NCI-H82 (cell line): ENCODE measurements around the gene MAPKAP1.

Experiments used
- DNase-seq: peaks from one replicate; lab custom pipeline; 2025; lab: John Stamatoyannopoulos, UW

Gene MAPKAP1

DNA sequence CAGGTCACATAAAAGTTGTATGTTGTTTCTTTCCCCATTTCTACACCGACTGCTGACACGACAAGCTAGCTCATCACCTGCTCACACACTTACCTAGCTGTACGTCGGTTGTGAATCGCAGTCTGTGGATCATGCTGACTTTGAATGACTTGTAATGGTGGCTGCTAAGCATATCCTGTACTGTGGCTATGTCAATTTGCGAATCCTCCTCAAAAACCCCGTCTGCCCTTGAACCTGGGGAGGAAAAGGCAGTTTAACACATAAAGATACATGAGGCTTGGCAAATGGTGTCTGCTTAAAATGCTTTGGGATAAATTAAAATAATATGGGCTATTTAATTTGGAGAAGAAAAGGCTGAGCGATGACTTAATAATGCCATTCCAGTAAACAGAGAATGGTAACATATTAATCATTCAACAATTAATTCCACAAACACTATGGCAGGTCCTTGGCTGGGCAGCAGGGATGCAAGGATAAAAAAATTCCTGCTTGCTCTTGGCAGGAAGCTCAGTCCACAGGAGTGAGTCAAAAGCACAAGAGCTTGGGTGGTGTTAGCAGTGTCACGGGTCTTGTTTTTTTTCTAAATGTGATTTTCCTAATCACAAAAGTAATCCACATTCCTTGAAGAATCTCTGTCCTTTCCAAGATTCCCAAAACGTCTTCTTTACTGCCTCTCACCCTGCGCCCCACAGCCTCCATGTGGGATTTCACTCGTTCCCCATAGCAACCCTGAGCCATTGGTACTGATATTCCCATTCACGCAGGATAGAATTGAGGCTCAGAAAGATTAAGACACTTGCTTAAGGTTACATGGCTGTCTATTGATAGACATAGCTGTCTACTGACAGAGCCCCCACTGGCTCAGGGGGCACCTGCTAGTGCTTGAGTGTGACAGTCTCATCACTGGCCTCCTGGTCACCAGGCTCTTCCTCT lies 222.4 kb downstream of the MAPKAP1 start:
- no peak for DNase-seq

DNA sequence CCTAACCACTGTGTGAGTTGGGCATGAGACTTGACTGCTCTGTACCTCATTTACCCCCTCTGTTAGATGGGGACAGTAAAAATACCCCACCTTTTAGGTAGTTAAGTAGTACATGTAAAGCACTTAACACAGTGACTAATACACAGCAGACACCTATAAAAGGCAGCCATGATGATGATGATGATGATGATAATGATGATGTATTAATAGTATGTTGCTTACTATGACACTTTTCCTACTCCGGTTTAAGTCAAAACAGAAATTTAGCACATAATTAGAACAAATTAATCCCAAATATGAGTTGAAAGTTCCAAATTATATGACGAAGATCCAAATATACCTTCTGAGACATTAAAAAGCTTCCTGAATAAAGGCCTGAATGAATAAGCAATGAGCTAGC lies 223.3 kb downstream of the MAPKAP1 start:
- DNase-seq, result no peak

DNA sequence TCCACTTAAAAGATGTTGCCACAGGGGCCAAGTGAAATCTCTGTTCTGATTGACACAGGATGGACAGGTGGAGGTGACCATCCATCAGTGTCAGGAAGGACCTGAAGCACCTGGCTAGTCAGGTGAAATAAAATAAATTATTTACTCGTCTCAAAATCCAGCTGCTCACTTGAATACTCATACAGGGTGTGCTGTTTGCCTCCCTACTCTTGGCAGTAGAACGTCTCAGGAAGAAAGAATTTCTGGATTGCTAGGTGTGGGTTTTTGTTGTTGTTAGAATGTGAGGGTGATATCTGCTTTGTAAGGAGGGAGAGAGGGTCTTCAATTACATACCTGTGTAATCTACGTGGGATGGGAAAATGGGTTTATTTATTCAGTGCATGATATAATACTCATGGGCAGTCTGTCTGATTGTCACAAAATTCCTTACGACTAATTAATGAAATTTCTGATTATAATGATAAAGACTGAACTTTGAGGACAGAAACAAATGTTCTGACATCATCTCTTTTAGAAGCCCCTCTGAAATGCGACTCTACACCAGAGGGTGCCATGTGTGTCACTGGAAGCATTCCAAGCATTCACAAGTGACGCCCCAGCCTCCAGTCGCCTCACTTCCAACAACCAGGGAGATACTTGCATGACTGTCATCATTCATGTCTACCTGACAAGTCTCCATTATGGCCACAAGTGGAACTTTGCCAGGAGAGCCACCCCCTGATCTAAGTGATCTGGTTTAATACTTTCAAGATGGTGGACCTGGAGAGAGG lies 227.0 kb downstream of the MAPKAP1 start:
- no peak for DNase-seq

DNA sequence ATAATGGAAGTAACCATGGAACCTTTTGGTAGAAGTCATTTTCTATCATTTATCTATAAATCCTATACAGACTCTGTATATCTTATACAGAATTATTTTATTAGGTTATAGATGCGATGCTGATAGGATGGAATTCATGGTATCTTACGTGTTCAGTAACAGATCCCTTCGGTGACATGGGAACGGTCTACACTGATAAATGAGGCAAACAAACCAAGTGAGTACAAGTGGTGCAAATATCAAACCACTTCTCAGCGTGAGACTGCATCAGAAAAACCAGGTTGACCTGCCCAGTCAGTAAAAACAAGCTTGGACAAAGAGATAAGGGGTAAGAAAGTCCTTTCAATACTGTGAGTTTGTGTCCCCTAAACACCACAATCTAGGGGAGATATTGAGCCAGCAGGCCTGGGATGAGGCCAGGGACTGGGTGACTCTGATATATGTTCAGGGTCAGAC lies 229.9 kb downstream of the MAPKAP1 start:
- DNase-seq, result no peak

DNA sequence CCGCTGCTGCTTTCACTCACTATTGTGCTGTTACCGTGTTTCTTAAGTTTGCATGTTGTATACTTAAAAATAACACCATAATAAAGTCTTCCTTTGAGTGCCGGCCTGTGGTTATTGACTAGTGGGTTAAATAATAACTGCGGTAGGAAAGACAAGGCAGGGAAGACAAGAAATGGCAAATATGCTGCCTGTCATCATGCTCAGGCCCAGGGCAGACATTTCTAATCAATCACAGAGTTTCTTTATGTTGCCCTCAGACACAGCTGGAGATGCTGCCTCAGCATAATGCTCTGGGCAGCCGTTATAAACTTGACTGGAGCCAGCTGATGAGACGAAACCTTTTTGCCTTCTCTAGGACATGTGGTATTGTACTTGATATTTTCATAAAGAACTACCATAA lies 230.4 kb downstream of the MAPKAP1 start:
- DNase-seq, result no peak

DNA sequence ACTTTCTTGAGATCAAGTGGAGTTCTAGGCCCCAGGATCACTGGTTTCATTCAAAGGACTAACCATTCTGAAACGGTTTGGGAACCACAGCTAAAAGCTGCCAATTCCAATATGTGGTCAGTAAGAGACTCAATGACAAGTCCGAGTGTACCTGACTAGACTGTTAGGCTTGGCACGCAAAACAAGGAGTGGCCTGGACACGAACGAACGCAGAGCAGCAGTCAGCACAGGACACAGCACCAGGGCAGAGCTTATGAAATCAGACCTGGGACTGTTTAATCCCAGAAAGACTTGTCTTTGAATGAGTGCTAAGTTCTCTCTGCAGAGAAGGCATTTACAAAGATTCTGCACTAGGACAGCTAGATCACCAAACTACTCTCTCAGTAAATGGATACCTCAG lies 231.6 kb downstream of the MAPKAP1 start:
- DNase-seq, result no peak

DNA sequence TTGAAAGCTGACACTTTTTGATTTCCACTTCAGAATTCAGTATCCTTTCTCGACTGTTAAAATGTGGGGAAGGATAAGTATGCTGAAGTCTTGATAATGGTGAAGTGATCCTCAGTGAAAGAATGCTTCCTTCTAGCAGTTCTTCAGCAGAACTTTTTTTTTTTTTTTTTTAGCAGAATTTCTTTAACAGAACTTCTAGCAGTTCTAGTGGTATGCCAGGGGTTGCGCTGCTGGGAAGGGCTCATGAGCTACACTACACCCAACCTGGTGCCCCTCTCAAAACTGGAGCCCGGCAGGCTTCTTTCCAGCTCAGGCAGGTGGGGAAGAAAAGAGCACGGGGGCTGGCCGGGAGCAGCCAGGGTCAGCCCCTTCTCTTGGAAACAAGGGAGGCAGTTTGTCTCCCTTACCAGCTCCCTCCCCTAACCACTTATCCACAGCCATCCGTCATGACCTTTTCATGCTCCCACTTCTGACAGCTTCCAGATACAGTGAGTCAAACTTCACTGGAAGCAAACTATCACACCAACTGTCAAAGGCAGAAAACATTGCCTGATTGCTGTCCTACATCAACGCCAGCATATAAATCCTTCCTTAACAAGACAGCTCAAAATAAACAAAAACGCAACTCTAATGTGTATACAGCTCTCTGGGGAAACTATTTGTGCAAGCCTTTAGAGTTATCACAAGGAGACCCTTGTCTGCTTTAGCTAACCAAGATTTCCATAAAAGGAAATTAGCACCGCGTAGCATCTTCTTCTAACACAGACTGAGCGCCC lies 233.9 kb downstream of the MAPKAP1 start:
- no peak for DNase-seq

DNA sequence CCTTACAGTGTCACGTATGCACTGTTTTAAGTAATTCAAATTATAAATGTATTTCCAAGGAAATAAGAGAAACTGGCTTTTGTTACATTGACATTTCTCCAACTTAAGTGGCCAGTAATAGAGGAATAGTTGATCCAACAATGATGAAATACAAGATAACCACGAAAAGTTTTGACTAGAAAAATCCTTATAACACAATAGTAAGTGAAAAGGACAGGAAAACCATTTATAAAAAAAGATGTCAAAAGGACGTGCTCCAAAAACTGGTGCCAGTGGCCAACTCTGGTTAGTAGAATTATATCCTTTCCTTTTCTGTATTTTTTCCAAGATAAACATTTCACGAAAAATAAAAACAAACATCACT lies 234.5 kb downstream of the MAPKAP1 start:
- DNase-seq, result no peak

DNA sequence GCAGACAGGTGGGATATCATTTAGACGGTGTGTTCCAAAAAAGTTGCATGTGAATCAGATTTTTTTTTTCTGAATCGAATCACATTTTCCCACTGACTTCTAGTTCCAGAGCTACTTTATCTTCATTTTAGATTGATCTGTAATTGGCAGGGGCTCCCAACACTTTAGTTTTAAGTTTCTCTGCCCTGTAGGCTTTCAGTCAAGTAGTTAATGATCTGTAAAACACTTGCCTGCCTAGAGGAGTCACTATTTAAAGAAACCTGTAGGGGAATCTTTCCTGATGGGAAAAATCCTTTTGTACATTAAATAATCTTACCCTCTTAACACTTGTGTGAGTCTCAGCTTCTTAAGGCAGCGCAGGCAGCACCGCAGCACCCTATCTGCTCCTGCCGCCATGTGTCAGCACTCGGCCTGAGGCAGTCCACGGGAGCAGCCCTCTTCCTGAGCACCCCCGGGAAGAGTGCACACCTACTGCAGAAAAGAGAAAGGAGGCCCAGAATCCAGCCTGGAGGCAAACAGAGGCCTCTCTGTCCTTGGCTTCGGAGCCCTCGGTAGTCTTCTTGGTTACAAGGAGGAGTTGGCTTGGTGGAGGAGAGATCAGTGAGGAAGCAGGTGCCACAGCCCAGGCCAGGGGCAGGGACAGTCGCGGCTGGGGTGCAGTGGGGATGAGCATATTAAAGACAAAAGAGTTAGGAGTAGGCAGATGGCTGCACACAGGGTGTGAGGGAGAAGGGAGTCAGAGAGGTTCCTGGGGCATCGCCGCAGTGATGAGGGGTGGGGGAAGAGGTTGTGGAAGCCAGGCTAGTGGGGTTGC lies 236.0 kb downstream of the MAPKAP1 start:
- DNase-seq, result no peak

DNA sequence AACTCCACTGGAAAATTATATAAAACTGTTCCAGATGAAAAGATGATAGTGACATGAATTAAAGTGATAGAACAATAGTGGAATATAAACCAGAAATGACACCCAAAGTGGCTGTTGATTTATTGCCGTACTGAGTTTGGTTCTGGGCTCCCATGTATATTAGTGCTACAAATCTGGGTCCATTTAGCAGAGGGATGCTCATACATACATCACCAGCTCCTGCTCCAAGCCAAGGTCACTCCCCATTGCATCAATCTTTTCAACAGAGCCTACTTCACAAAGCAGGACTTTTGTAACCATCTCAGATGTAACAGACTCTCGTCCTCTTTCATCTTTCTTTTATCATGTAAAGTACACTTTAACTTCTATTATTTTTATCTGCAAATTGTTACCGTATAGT lies 236.8 kb downstream of the MAPKAP1 start:
- DNase-seq, result no peak

DNA sequence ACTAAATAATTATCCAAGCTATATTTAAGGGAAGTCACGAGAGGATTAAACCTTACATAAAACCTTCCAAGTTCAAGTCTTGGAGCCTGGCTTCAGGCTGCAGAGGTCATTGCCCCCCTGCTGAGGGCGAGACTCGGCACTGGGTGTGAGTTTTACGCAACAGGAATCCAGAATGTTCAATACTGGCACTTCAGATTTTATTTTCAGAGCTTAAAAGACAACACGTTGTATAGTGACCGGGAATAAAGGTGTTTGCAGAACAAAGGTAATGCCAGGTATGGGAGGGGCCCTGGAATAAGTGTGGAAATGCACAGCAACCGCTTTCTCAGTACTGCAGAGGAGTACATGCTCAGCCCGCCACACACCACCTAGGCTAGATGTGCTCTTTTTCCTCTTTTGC lies 238.4 kb downstream of the MAPKAP1 start:
- no peak for DNase-seq

DNA sequence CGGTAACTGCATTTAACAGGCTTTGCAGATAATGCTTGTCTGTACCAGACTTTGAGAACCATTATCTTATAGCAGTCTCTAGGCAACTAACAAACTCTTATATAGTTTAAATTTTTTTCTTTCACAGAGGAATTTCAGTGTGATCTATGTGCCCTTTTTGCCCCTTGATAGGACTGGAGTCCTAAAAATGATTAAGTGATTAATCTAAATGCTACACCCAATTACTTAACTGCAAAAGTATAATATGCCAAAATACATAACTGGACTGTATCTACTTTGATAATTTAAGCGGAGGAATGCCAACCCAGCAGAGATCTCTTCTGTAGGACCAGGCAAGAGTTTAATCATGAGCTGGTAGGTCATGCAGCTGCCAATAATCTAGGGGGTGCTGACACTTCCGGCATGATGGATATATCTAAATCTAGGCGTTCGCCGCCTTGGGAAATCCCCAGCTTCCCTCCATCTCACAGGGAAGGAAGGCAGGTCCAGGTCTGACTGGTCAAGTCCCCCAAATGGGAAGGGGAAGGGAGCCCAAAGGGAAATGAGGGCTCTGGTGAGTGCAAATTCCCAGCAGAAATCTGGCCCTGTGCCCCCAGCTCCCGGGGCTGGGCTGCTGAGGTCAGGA lies 239.8 kb downstream of the MAPKAP1 start:
- no peak for DNase-seq

DNA sequence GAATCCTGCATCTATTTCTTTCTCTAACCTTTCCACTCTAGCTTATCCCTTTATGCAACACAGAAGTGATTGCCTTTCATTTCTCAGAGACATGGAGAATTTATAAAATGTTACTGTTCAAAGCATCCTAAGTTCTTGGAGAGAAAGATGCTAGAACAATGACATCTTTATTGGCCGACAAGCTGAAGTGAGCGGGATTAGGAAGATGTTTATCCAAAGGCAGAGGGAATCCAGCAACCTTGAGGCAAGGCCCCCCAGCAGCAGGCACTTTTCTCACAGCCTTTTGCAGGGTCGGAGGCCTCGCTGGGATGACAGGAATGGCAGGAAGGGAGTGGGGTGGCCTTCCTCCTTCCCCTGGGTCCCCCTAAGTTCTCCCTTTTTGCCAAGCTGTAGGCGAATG lies 240.6 kb downstream of the MAPKAP1 start:
- DNase-seq, result no peak

DNA sequence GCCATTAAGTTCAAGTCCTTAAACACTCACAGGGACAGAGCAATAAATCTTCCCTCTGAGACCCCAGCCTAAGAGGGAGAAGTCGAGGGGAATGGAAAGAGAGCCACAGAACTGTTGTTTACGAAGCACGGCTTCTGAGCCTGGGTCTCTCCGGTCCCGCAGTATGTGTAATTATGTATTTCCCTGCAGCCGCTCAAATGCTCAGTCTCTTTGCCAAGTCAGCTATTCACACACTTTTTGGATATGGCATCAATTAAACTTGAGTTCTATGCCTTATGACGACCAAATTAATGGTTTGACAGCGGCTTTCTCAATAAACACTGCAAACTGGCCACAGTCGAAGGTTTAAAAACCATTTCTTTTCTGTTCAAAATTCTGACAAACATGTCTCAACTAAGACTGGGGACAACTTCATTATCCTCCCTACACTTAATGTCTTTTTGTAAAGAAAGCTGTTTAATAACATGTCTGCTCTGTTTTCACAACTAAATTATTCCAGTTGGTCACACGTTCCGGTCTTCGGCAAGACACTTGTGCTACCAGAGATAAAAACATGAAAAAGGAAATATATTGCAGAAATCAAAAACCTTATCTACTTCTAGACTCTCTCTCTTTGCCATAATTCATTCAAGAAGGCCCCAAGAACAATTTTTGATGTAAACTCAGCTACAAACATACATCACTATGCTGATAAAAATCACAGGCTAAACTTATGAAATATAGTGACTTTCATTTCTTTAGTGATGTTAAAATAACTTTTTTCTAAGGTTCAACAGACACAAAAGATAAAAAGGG lies 242.2 kb downstream of the MAPKAP1 start:
- DNase-seq, result no peak

DNA sequence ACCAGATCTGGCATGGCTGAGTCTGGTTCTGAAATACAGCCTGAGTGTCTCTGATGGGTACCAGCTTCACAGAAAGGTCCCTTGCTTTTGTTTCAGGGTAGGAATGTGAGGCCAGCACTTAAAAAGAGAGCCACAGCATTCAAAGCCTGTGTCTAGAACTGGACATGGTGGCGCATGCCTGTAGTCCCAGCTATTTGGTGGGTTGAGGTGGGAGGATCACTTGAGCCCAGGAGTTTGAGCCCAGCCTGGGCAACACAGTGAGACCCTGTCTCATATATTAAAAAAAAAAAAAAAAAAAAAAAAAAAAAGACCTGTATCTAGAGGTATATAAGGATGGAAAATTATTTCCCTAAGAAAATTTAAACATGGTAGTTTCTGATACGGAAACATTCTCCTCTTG lies 243.1 kb downstream of the MAPKAP1 start:
- DNase-seq, result no peak

DNA sequence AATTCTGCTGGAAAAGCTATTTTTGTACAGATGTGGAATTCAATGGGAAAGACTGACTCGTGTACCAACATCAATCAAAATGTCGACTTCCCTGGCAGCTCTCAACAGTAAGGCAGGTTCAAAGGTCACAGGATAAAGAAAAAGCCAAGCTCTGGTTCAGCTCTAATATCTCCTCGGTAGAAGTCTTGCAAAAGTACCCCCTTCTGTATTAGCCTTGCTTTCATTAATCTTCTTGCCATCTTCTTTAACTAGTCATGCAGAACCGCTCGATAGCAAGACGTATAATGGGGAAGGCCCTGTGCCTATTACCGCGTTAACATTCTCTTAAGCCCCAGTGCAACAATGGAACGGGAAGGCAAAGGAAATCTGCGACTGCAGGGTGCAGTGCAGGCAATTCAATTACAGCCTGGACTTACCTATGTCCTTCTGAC lies 244.1 kb downstream of the MAPKAP1 start:
- peak; percentile 87 for DNase-seq

DNA sequence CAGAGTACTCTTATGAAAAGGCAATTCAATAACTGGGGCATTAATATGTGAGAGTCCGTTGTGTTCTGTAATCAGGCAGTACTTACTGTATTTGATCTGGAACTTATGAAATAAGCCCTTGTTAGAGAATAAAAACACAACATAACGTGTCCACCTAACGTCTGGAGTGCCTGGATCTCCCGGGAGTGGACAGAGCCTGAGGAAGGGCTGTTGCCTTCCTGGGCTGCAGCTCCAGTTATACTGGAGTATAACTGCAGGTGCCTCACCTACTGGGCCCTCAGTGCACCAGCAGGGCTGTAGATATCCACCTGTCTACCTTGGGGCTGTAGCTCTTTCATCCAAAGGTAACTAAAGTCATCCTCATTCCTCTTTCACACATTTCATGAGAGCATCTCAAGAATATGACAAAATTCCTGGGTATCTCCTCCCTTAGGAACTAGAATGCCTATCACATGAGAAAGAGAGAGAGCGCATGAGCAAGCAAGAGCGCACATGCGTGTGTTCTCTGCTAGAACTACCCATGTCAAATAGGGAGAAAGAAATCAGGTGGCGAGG lies 245.3 kb downstream of the MAPKAP1 start:
- DNase-seq, result no peak

DNA sequence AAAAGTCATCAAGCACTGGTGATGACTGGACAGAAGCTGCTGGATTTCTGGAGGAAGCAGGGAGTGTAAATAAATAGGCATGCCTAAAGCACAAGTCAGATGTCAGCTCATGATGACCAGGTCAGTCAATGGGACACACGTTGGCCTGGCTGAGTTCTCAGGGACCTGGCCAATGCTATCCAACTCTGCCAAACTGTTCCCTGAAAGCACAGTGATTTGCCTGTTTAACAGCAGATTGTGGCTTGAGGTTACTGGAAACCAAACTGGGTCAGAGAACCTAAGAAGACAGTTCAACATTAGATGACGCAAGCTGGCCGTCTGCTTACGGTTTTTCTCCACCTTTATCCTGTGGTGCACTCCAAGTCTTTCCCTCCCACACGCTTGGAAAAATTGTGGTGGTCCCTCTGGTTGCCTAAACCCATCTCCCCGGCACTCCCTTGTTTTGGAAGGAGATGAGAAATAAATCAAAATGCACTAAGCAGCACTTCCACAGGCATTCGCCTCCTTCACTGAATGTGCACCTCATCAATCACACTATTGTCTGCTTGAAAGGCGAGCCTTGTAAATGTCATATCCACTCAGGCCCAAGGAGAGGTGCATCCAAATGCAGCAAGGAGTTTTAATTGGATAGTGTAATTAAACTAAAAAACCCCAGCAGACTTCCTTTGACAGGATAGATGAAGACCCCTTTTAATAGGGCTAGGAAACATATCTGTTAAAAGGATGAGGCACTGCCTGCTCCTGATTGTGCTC lies 245.9 kb downstream of the MAPKAP1 start:
- peak; percentile 51 for DNase-seq

DNA sequence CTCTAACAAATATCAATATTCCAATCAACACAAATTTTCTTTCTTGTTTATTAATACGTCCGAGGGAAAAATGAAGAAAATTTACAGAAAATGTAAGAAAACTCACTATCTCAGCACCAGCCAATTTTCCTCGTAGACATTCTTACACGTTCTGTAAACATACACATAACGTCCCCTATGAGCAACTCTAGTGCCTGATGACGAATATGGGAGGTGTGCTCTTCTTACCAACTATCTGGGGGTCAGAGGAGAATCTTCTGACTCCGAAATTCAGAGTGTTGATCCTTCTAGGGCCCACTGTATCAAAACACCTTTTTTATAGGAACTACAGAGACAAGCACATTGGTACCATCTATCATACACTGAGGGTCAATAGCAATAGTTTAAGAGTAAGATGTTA lies 246.7 kb downstream of the MAPKAP1 start:
- no peak for DNase-seq
